Glutamatergic neuron (in vitro differentiated cells): ENCODE results near the gene GSC2. TPM values are rescaled to one million over a fixed set of nuclear protein-coding genes. Genes with fewer than 3 reads are reported as not detected.

Experiments used
- DNase-seq: peaks from one replicate; pipeline ENCODE4 v3.0.0; 2022
- H3K27ac Mint-ChIP-seq: one replicate; pipeline ENCODE4 v1.8.0; 2020; ENCODE audit warnings: mild to moderate bottlenecking, mixed read lengths, inconsistent platforms; ENCODE audit not compliant: unreplicated experiment
- H3K27me3 Mint-ChIP-seq: one replicate; pipeline ENCODE4 v1.8.0; 2020; ENCODE audit warnings: mild to moderate bottlenecking, moderate library complexity, mixed read lengths, inconsistent platforms; ENCODE audit not compliant: unreplicated experiment
- H3K36me3 Mint-ChIP-seq: one replicate; pipeline ENCODE4 v1.8.0; 2020; ENCODE audit warnings: mild to moderate bottlenecking, mixed read lengths, inconsistent platforms; ENCODE audit not compliant: unreplicated experiment
- H3K4me1 Mint-ChIP-seq: one replicate; pipeline ENCODE4 v1.8.0; 2020; ENCODE audit warnings: mild to moderate bottlenecking, low read depth, mixed read lengths, inconsistent platforms; ENCODE audit not compliant: unreplicated experiment
- H3K4me3 Mint-ChIP-seq: one replicate; pipeline ENCODE4 v1.8.0; 2020; ENCODE audit warnings: mild to moderate bottlenecking, mixed read lengths, inconsistent platforms; ENCODE audit not compliant: unreplicated experiment
- H3K9me3 Mint-ChIP-seq: one replicate; pipeline ENCODE4 v1.8.0; 2020; ENCODE audit warnings: mild to moderate bottlenecking, moderate library complexity, mixed read lengths, inconsistent platforms; ENCODE audit not compliant: unreplicated experiment
- CTCF ChIP-seq: fragments of 200-600 bp; sonication (generic); IDR thresholded peaks from one replicate; pipeline ENCODE4 v1.5.0; 2021; ENCODE audit not compliant: partially characterized antibody, unreplicated experiment
- total RNA-seq: library from RNA; stranded (reverse); fragmentation: NEBNext Ultra II Directional; extraction: Animal tissue kit (Norgen Biotek cat#: 25700); gene quantifications from one replicate; pipeline ENCODE4 v1.2.1, GENCODE V29; 2021; ENCODE audit not compliant: unreplicated experiment

Gene GSC2
- total RNA-seq, 1 donor from 2014 or later: not detected

DNA sequence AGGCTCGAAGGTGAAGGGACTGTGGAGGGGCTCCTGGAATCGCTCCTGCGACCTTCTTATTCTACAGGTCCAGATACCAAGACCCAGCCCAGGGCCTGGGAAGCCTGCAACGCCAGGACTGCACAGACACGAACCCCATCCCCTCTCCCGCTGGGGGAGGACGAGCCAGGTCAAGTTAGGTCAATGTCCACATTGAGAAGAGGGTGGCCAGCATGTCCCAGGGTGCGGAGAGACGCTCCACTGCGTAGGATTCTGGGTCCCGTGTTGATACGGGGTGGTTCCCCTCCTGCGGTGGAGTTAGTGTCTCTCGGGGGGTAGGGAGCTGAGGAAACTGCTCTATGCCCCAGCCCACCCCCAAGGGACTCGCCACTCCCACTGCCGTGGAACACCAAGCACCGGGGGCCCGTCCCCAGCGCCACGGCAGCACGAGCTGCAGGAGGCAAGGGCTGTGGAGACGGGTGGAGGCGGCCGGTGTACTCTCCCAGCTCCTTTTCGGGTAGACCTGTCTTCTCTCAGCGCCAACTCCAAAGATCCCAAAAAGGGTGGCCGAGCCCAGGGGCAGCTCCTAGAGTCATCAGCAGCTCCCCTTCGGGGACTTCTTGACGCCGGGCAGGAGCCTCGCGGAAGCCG is 1.6 kb downstream of the GSC2 start:
- Mint-ChIP-seq H3K9me3 (peaks cover 15% of the 10 kb centered on the region), H3K4me3 (no peak overlapping the region), H3K4me1 (peaks cover 12% of the 10 kb centered on the region), H3K27me3 (peaks cover 22% of the 10 kb centered on the region), H3K36me3 (peaks cover 16% of the 10 kb centered on the region), H3K27ac (no peak overlapping the region)
- no peak for TF ChIP-seq CTCF
- DNase-seq: no peak

- no peak for TF ChIP-seq CTCF
- Mint-ChIP-seq H3K9me3 (peaks cover 15% of the 10 kb centered on the region), H3K36me3 (peaks cover 16% of the 10 kb centered on the region), H3K27me3 (peaks cover 22% of the 10 kb centered on the region), H3K27ac (no peak overlapping the region), H3K4me1 (peaks cover 12% of the 10 kb centered on the region), H3K4me3 (no peak overlapping the region)
- no peak for DNase-seq
These were observed 2.8 kb downstream of the GSC2 start for GRCh38 chr22:19147195-19147780.

GRCh38 chr22:19146215-19146968 is 3.7 kb downstream of the GSC2 start:
- Mint-ChIP-seq H3K36me3 (peaks cover 9% of the 10 kb centered on the region), H3K27me3 (peaks cover 14% of the 10 kb centered on the region), H3K9me3 (peaks cover 15% of the 10 kb centered on the region), H3K4me1 (peaks cover 12% of the 10 kb centered on the region), H3K27ac (peak overlapping the region; percentile 22), H3K4me3 (peak overlapping the region; percentile 25)
- no peak for DNase-seq
- TF ChIP-seq CTCF: no peak

DNA sequence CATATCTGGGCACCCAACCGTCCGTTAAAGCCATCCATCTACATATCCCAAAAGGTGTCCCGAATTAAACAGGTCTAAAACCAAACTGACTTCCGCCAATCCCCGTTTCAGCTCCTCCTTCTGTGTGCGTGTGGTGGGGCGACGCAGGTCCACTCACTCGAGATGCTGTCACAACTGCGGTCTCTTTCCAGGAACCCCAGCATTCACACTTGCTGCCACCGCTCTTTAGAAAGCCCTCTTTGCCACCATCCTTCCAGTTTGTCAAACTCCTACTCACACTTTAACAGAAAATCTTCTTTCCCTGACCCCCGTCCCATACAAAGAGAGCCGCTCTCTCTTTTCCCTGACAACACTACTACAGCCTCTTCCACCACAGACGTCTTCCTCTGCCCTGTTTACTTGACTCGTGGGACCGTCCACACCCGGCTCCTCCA is 6.1 kb downstream of the GSC2 start:
- Mint-ChIP-seq H3K9me3 (peaks cover 12% of the 10 kb centered on the region), H3K4me3 (peak overlapping the region; percentile 100), H3K4me1 (peaks cover 12% of the 10 kb centered on the region), H3K36me3 (peaks cover 5% of the 10 kb centered on the region), H3K27ac (peak overlapping the region; percentile 60), H3K27me3 (peaks cover 8% of the 10 kb centered on the region)
- TF ChIP-seq CTCF: no peak
- no peak for DNase-seq

GRCh38 chr22:19143212-19143611 is 6.9 kb downstream of the GSC2 start:
- no peak for TF ChIP-seq CTCF
- H3K4me1 Mint-ChIP-seq: peaks cover 12% of the 10 kb centered on the region
- DNase-seq: no peak
- no peak overlapping the region for H3K27ac Mint-ChIP-seq
- H3K4me3 Mint-ChIP-seq: peak overlapping the region; percentile 100
- H3K27me3 Mint-ChIP-seq: peaks cover 8% of the 10 kb centered on the region
- peaks cover 12% of the 10 kb centered on the region for H3K9me3 Mint-ChIP-seq
- H3K36me3 Mint-ChIP-seq: peaks cover 5% of the 10 kb centered on the region
